GM23338 (cell line): Measurements from ENCODE around the gene CLDN9. TPM values are rescaled to one million over a fixed set of nuclear protein-coding genes. Genes with fewer than 3 reads are reported as not detected.

Experiments
- ATAC-seq: fragments of 200-7000 bp; cut with Tn5 transposase; 3 replicates; pipeline ENCODE4 v1.9.1; 2020
- DNase-seq: peaks from one replicate; pipeline ENCODE4 v3.0.0-alpha.2; 2015; ENCODE audit warnings: low spot score
- H2AFZ ChIP-seq: fragments of 200-600 bp; sonication (generic); 2 replicates; pipeline ENCODE4 v1.8.0; 2016; ENCODE audit warnings: antibody characterized with exemption, mild to moderate bottlenecking, moderate library complexity
- H3F3A ChIP-seq: fragments of 200-600 bp; sonication (generic); replicated peaks from 2 replicates; pipeline ENCODE4 v1.8.0; 2017; ENCODE audit warnings: antibody characterized with exemption, mixed run types, low read depth
- H3K27ac ChIP-seq: fragments of 200-600 bp; sonication (generic); 2 replicates; pipeline ENCODE4 v1.6.1; 2016; ENCODE audit warnings: low read depth
- H3K27me3 ChIP-seq: fragments of 200-600 bp; sonication (generic); 2 replicates; pipeline ENCODE4 v1.8.0; 2016; ENCODE audit warnings: mild to moderate bottlenecking, mixed run types, moderate library complexity; ENCODE audit not compliant: insufficient read depth
- H3K36me3 ChIP-seq: fragments of 200-600 bp; sonication (generic); 2 replicates; pipeline ENCODE4 v1.8.0; 2016; ENCODE audit warnings: mild to moderate bottlenecking; ENCODE audit not compliant: insufficient read depth
- H3K4me1 ChIP-seq: fragments of 200-600 bp; sonication (generic); 2 replicates; pipeline ENCODE4 v1.8.0; 2016; ENCODE audit warnings: mild to moderate bottlenecking, moderate library complexity; ENCODE audit not compliant: insufficient read depth
- H3K4me2 ChIP-seq: fragments of 200-600 bp; sonication (generic); 2 replicates; pipeline ENCODE4 v1.7.1; 2017; ENCODE audit warnings: mixed run types
- H3K4me3 ChIP-seq: fragments of 200-600 bp; sonication (generic); 2 replicates; pipeline ENCODE4 v1.6.1; 2016; ENCODE audit warnings: mixed run types
- H3K79me2 ChIP-seq: fragments of 200-600 bp; sonication (generic); replicated peaks from 2 replicates; pipeline ENCODE4 v1.8.0; 2017; ENCODE audit warnings: mild to moderate bottlenecking; ENCODE audit not compliant: insufficient read depth
- H3K9me2 ChIP-seq: fragments of 200-600 bp; sonication (generic); 2 replicates; pipeline ENCODE4 v1.8.0; 2017; ENCODE audit not compliant: insufficient read depth
- H4K20me1 ChIP-seq: fragments of 200-600 bp; sonication (generic); replicated peaks from 2 replicates; pipeline ENCODE4 v1.8.0; 2017; ENCODE audit warnings: mild to moderate bottlenecking; ENCODE audit not compliant: insufficient read depth
- H3K27ac Mint-ChIP-seq: 2 replicates; pipeline ENCODE4 v1.8.0; 2020; ENCODE audit warnings: inconsistent platforms, mild to moderate bottlenecking, moderate library complexity, mixed read lengths
- H3K27me3 Mint-ChIP-seq: 3 replicates; pipeline ENCODE4 v1.8.0; 2022; ENCODE audit warnings: low read depth, mild to moderate bottlenecking, moderate library complexity, mixed read lengths, inconsistent platforms; ENCODE audit not compliant: insufficient read depth, poor library complexity
- H3K36me3 Mint-ChIP-seq: 3 replicates; pipeline ENCODE4 v1.8.0; 2021; ENCODE audit warnings: low read depth, mild to moderate bottlenecking, inconsistent platforms, moderate library complexity, mixed read lengths
- H3K4me1 Mint-ChIP-seq: 3 replicates; pipeline ENCODE4 v1.8.0; 2020; ENCODE audit warnings: mild to moderate bottlenecking, inconsistent platforms, mixed read lengths
- H3K4me3 Mint-ChIP-seq: 3 replicates; pipeline ENCODE4 v1.8.0; 2021; ENCODE audit warnings: moderate library complexity, mild to moderate bottlenecking, inconsistent platforms, mixed read lengths
- H3K9me3 Mint-ChIP-seq: 3 replicates; pipeline ENCODE4 v1.8.0; 2020; ENCODE audit warnings: moderate library complexity, mild to moderate bottlenecking, inconsistent platforms, mixed read lengths
- ETS1 ChIP-seq: IDR thresholded peaks from 2 replicates; pipeline ENCODE4 v1.6.1; 2016; ENCODE audit warnings: antibody characterized with exemption
- EZH2 ChIP-seq: fragments of 200-600 bp; sonication (generic); IDR thresholded peaks from one replicate; pipeline ENCODE4 v1.8.0; 2017; ENCODE audit warnings: antibody characterized with exemption, mild to moderate bottlenecking, low read depth; ENCODE audit not compliant: unreplicated experiment
- EZH2phosphoT487 ChIP-seq: fragments of 200-600 bp; sonication (generic); IDR thresholded peaks from one replicate; pipeline ENCODE4 v1.8.1; 2018; ENCODE audit warnings: antibody characterized with exemption; ENCODE audit not compliant: unreplicated experiment
- JUNB ChIP-seq: IDR thresholded peaks from one replicate; pipeline ENCODE4 v1.6.1; 2016; ENCODE audit warnings: antibody characterized with exemption; ENCODE audit not compliant: unreplicated experiment
- NANOG ChIP-seq: IDR thresholded peaks from 2 replicates; pipeline ENCODE4 v1.6.1; 2016; ENCODE audit warnings: antibody characterized with exemption, borderline replicate concordance
- POLR2AphosphoS5 ChIP-seq: IDR thresholded peaks from 2 replicates; pipeline ENCODE4 v1.6.1; 2016; ENCODE audit warnings: antibody characterized with exemption, low read depth
- STAT1 ChIP-seq: IDR thresholded peaks from one replicate; pipeline ENCODE4 v1.6.1; 2016; ENCODE audit warnings: antibody characterized with exemption; ENCODE audit not compliant: unreplicated experiment
- ZNF114 ChIP-seq: fragments of 250-450 bp; sonication (Bioruptor Pico); IDR thresholded peaks from 2 replicates; pipeline ENCODE4 v1.5.0; 2020; ENCODE audit warnings: mild to moderate bottlenecking, moderate library complexity
- ZNF331 ChIP-seq: fragments of 250-450 bp; sonication (Bioruptor Pico); IDR thresholded peaks from 2 replicates; pipeline ENCODE4 v1.5.0; 2020; ENCODE audit warnings: low read depth, mild to moderate bottlenecking, moderate library complexity
- ZNF462 ChIP-seq: fragments of 250-450 bp; sonication (Bioruptor Pico); IDR thresholded peaks from 2 replicates; pipeline ENCODE4 v1.5.0; 2020; ENCODE audit warnings: mild to moderate bottlenecking, moderate library complexity
- polyA plus RNA-seq: library from polyadenylated mRNA; unstranded; fragments of >200 nt; fragmentation: Nextera tagmentation; extraction: Ambion mirVana; gene quantifications from 2 replicates; pipeline ENCODE4 v1.2.1, GENCODE V29; 2016
- total RNA-seq: library from RNA; depleted of rRNA; stranded (reverse); fragments of >200 nt; shearing (Covaris generic); gene quantifications from 2 replicates; pipeline ENCODE4 v1.2.3, GENCODE V29; 2014
- TF ChIP-seq, protein P1 (sequence below): IDR thresholded peaks from one replicate; pipeline ENCODE4 v1.6.1; 2018; ENCODE audit warnings: antibody characterized with exemption; ENCODE audit not compliant: unreplicated experiment

Gene CLDN9
- total and polyA plus RNA-seq, 2 experiments from 2014 or later = 1.8 to 3.0 TPM

GRCh38 chr16:3060339-3061127, 47.8 kb downstream of the CLDN9 start:
- peak overlapping the region; percentile 20; the same call in 1 of the 2 replicates for H3K27ac Mint-ChIP-seq
- peaks cover 4% of the 10 kb centered on the region; the same call in 1 of the 2 replicates for H3K27me3 ChIP-seq
- TF ChIP-seq JUNB (no peak), ZNF462 (CRISPR knock-in tag) (no peak), EZH2 (no peak), NANOG (no peak), EZH2phosphoT487 (no peak), STAT1 (no peak), POLR2AphosphoS5 (no peak), ETS1 (no peak), ZNF114 (CRISPR knock-in tag) (no peak), ZNF331 (no peak)
- TF ChIP-seq, protein P1, sequence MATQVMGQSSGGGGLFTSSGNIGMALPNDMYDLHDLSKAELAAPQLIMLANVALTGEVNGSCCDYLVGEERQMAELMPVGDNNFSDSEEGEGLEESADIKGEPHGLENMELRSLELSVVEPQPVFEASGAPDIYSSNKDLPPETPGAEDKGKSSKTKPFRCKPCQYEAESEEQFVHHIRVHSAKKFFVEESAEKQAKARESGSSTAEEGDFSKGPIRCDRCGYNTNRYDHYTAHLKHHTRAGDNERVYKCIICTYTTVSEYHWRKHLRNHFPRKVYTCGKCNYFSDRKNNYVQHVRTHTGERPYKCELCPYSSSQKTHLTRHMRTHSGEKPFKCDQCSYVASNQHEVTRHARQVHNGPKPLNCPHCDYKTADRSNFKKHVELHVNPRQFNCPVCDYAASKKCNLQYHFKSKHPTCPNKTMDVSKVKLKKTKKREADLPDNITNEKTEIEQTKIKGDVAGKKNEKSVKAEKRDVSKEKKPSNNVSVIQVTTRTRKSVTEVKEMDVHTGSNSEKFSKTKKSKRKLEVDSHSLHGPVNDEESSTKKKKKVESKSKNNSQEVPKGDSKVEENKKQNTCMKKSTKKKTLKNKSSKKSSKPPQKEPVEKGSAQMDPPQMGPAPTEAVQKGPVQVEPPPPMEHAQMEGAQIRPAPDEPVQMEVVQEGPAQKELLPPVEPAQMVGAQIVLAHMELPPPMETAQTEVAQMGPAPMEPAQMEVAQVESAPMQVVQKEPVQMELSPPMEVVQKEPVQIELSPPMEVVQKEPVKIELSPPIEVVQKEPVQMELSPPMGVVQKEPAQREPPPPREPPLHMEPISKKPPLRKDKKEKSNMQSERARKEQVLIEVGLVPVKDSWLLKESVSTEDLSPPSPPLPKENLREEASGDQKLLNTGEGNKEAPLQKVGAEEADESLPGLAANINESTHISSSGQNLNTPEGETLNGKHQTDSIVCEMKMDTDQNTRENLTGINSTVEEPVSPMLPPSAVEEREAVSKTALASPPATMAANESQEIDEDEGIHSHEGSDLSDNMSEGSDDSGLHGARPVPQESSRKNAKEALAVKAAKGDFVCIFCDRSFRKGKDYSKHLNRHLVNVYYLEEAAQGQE = no peak
- H3K4me3 ChIP-seq = no peak overlapping the region
- H3K79me2 ChIP-seq = no peaks in the 10 kb centered on the region; the same call in 1 of the 2 replicates
- H4K20me1 ChIP-seq = no peaks in the 10 kb centered on the region; the same call in 1 of the 2 replicates
- peak overlapping the region; percentile 73; the same call in 2 of the 3 replicates for H3K4me3 Mint-ChIP-seq
- H3F3A ChIP-seq = peaks cover 15% of the 10 kb centered on the region
- ATAC-seq = no peak
- DNase-seq = no peak
- peaks cover 25% of the 10 kb centered on the region for H3K4me1 Mint-ChIP-seq
- no peaks in the 10 kb centered on the region for H3K36me3 ChIP-seq
- no peaks in the 10 kb centered on the region for H3K9me2 ChIP-seq
- no peak overlapping the region for H2AFZ ChIP-seq
- H3K4me2 ChIP-seq = no peak overlapping the region
- no peaks in the 10 kb centered on the region for H3K9me3 Mint-ChIP-seq
- H3K27ac ChIP-seq = no peak overlapping the region
- peaks cover 20% of the 10 kb centered on the region for H3K27me3 Mint-ChIP-seq
- peaks cover 6% of the 10 kb centered on the region; the same call in 1 of the 3 replicates for H3K36me3 Mint-ChIP-seq
- peaks cover 14% of the 10 kb centered on the region for H3K4me1 ChIP-seq
